ENCODE measurements around the gene RET.

RET gene

DNA sequence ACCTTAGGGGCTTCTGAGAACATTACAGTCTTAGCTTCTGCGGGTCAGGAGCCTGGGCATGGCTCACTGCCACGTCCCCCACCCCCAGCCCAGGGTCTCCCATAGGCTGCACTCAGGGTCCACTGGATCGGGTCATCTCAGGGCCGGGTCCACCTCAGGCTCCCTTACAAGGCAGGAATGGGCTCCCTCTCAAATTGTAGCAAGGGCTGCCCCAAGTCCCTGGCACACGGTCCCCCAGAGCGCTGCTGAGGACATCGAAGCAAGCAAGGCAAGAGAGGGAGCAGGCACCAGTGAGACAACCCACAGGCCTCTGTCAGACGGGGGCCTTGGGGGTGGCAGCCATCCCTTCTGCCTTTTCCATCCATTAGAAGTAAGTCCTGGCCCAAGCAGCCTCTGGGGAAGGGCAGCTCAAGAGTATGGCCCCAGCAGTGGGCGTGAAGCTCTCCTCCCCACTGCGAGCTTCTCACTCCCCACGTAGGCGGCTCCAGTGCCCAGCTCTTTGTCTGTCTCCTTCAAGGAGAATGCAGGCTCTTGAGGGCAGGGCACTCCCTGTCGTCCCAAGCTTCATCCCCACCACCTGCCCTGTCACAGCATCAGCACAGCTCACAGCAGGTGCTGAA lies 18.0 kb upstream of the RET start:
- Histone ChIP-seq H3K27me3 (ENCODE audit: insufficient read depth, low read depth) (no peaks in the 10 kb centered on the region), H3K4me2 (no peak overlapping the region), H3K9ac (no peak overlapping the region), H3K27ac (no peak overlapping the region), H2AFZ (ENCODE audit: low read depth) (no peak overlapping the region), H3K4me1 (ENCODE audit: low read depth, poor library complexity, severe bottlenecking) (no peaks in the 10 kb centered on the region), H3K4me3 (IDR thresholded peaks at IDR 0.05; ENCODE audit: insufficient read depth, low read depth, low read length) (no peak overlapping the region), H3K79me2 (ENCODE audit: insufficient read depth, low read depth) (no peaks in the 10 kb centered on the region), H3K36me3 (ENCODE audit: insufficient read depth) (no peaks in the 10 kb centered on the region), H4K20me1 (ENCODE audit: insufficient read depth) (no peaks in the 10 kb centered on the region)
- TF ChIP-seq, protein P1, sequence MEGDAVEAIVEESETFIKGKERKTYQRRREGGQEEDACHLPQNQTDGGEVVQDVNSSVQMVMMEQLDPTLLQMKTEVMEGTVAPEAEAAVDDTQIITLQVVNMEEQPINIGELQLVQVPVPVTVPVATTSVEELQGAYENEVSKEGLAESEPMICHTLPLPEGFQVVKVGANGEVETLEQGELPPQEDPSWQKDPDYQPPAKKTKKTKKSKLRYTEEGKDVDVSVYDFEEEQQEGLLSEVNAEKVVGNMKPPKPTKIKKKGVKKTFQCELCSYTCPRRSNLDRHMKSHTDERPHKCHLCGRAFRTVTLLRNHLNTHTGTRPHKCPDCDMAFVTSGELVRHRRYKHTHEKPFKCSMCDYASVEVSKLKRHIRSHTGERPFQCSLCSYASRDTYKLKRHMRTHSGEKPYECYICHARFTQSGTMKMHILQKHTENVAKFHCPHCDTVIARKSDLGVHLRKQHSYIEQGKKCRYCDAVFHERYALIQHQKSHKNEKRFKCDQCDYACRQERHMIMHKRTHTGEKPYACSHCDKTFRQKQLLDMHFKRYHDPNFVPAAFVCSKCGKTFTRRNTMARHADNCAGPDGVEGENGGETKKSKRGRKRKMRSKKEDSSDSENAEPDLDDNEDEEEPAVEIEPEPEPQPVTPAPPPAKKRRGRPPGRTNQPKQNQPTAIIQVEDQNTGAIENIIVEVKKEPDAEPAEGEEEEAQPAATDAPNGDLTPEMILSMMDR (conservative IDR thresholded peaks at IDR 0.05; ENCODE audit: low read depth, low read length): no peak

DNA sequence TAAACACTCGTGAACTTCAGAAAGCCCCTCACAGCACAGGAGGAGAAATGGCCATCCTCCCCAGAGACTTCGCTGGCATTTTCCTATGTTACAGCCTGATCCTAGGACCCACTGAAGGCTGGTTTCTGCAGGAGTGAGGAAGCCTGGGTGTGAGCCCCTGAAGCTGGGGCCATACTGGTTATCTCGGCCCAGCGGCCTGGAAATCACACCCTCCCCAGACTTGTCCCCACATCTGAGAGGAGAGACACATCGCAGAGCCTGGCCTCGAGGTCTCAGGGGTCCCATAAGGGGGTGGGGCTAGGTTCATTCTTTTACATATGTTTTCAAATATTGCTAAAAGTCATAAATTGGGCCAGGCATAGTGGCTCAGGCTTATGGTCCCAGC lies 17.5 kb upstream of the RET start:
- Histone ChIP-seq H3K27ac (no peak overlapping the region), H2AFZ (ENCODE audit: low read depth) (no peak overlapping the region), H3K4me2 (no peak overlapping the region), H3K9ac (no peak overlapping the region), H3K4me3 (IDR thresholded peaks at IDR 0.05; ENCODE audit: insufficient read depth, low read depth, low read length) (no peak overlapping the region), H3K4me1 (ENCODE audit: low read depth, poor library complexity, severe bottlenecking) (no peaks in the 10 kb centered on the region), H3K36me3 (ENCODE audit: insufficient read depth) (no peaks in the 10 kb centered on the region), H3K79me2 (ENCODE audit: insufficient read depth, low read depth) (no peaks in the 10 kb centered on the region), H3K27me3 (ENCODE audit: insufficient read depth, low read depth) (no peaks in the 10 kb centered on the region), H4K20me1 (ENCODE audit: insufficient read depth) (no peaks in the 10 kb centered on the region)
- TF ChIP-seq, protein P1 (conservative IDR thresholded peaks at IDR 0.05; ENCODE audit: low read depth, low read length): no peak

DNA sequence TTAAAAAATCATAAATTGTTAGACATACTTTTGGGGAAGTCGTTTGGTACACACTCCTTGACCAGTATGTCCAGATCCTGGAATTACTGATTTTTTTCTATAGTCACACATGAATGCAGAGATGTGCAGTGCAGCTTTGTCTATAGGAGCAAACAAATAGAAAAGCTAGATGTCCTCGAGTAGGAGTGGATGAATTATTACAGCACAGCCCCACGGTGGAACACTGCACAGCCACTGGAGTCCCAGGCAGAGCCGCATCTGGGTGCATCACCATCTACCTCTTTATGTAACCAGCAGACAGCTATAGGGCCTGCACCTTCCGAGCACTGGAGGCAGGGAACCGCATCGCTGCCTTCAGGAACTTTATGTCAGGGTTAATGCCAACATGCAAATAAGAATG lies 17.0 kb upstream of the RET start:
- Histone ChIP-seq H2AFZ (ENCODE audit: low read depth) (no peak overlapping the region), H3K4me3 (IDR thresholded peaks at IDR 0.05; ENCODE audit: insufficient read depth, low read depth, low read length) (no peak overlapping the region), H3K4me1 (ENCODE audit: low read depth, poor library complexity, severe bottlenecking) (no peaks in the 10 kb centered on the region), H3K9ac (no peak overlapping the region), H4K20me1 (ENCODE audit: insufficient read depth) (no peaks in the 10 kb centered on the region), H3K27ac (no peak overlapping the region), H3K27me3 (ENCODE audit: insufficient read depth, low read depth) (no peaks in the 10 kb centered on the region), H3K4me2 (no peak overlapping the region), H3K79me2 (ENCODE audit: insufficient read depth, low read depth) (no peaks in the 10 kb centered on the region), H3K36me3 (ENCODE audit: insufficient read depth) (no peaks in the 10 kb centered on the region)
- TF ChIP-seq, protein P1 (conservative IDR thresholded peaks at IDR 0.05; ENCODE audit: low read depth, low read length): no peak

DNA sequence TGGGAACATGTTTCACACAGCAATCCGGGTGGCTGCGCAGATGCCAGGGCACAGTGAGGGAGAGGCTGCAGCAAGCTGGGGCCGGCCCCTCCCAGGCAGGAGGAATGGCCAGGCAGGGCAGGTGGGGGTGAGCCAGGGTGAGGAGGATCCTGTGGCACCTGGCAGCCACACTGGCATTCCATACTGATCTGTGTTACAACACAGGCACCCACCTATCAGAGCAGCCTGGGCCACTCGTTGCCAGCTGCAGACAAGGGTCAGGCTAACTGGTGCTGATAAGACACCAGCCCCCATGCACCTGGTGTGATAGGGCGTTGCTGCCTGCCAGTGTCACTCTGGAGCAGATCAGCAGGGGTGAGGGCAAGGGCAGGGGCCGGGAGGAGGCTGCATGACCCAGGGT lies 16.6 kb upstream of the RET start:
- TF ChIP-seq, protein P1 (conservative IDR thresholded peaks at IDR 0.05; ENCODE audit: low read depth, low read length): no peak
- H3K9ac ChIP-seq: no peak overlapping the region
- H3K27ac ChIP-seq: no peak overlapping the region
- no peak overlapping the region for H3K4me2 ChIP-seq
- H3K79me2 ChIP-seq (ENCODE audit: insufficient read depth, low read depth): no peaks in the 10 kb centered on the region
- no peak overlapping the region for H2AFZ ChIP-seq (ENCODE audit: low read depth)
- H3K4me3 ChIP-seq (IDR thresholded peaks at IDR 0.05; ENCODE audit: insufficient read depth, low read depth, low read length): no peak overlapping the region
- H4K20me1 ChIP-seq (ENCODE audit: insufficient read depth): no peaks in the 10 kb centered on the region
- no peaks in the 10 kb centered on the region for H3K4me1 ChIP-seq (ENCODE audit: low read depth, poor library complexity, severe bottlenecking)
- no peaks in the 10 kb centered on the region for H3K27me3 ChIP-seq (ENCODE audit: insufficient read depth, low read depth)
- no peaks in the 10 kb centered on the region for H3K36me3 ChIP-seq (ENCODE audit: insufficient read depth)

All from KMS-11 (cell line).